MCF 10A (cell line): Measurements from ENCODE around the gene TH. TPM values are rescaled to one million over a fixed set of nuclear protein-coding genes. Genes with fewer than 3 reads are reported as not detected.

Source experiments
- BruUV-seq: library from RNA; stranded (reverse); fragments of 400-500 nt; replicated peaks from 2 replicates; lab custom pipeline; 2021; lab: Mats Ljungman, UMichigan
- CTCF ChIA-PET: fragments of 300-600 bp; sonication (Branson Sonifier 250); formaldehyde crosslinking; extraction: SDS; loops from one replicate; lab custom pipeline; 2021; ENCODE audit warnings: antibody characterized with exemption, inconsistent platforms; lab: Yijun Ruan, JAX
- POLR2A ChIA-PET: fragments of 300-600, 350-650 bp; sonication (Branson Sonifier 250); formaldehyde crosslinking; extraction: SDS; loops from one replicate; lab custom pipeline; 2020; ENCODE audit warnings: antibody characterized with exemption, inconsistent platforms; lab: Yijun Ruan, JAX
- DNase-seq: peaks from one replicate; pipeline ENCODE4 v3.0.0-alpha.2; 2018; ENCODE audit not compliant: unreplicated experiment
- H3K27ac Mint-ChIP-seq: one replicate; pipeline ENCODE4 v1.8.0; 2022; ENCODE audit warnings: mild to moderate bottlenecking, low read depth, mixed read lengths; ENCODE audit not compliant: unreplicated experiment
- H3K27me3 Mint-ChIP-seq: one replicate; pipeline ENCODE4 v1.8.0; 2022; ENCODE audit warnings: mixed read lengths; ENCODE audit not compliant: insufficient read depth, unreplicated experiment
- H3K36me3 Mint-ChIP-seq: one replicate; pipeline ENCODE4 v1.8.0; 2022; ENCODE audit warnings: mild to moderate bottlenecking, moderate library complexity, mixed read lengths; ENCODE audit not compliant: insufficient read depth, unreplicated experiment
- H3K4me1 Mint-ChIP-seq: one replicate; pipeline ENCODE4 v1.8.0; 2022; ENCODE audit warnings: mixed read lengths; ENCODE audit not compliant: insufficient read depth, unreplicated experiment
- H3K4me3 Mint-ChIP-seq: one replicate; pipeline ENCODE4 v1.8.0; 2022; ENCODE audit warnings: mild to moderate bottlenecking, moderate library complexity, mixed read lengths; ENCODE audit not compliant: unreplicated experiment
- H3K9me3 Mint-ChIP-seq: one replicate; pipeline ENCODE4 v1.8.0; 2022; ENCODE audit warnings: mixed read lengths; ENCODE audit not compliant: unreplicated experiment
- intact Hi-C: fragments of 100-400 bp; cut with micrococcal nuclease; formaldehyde crosslinking; loops from 2 replicates; pipeline ENCODE4 v1.14.1; 2022
- total RNA-seq: library from RNA; stranded (reverse); gene quantifications from 2 replicates; pipeline ENCODE4 v1.2.3, GENCODE V29; 2022
- TF ChIP-seq, protein P1 (sequence below): fragments of 200-600 bp; IDR thresholded peaks from one replicate; pipeline ENCODE4 v1.8.0; 2022; ENCODE audit warnings: antibody characterized with exemption, mild to moderate bottlenecking; ENCODE audit not compliant: unreplicated experiment

TH gene
- total RNA-seq, 1 experiment from 2014 or later, result 1.1 TPM

DNA sequence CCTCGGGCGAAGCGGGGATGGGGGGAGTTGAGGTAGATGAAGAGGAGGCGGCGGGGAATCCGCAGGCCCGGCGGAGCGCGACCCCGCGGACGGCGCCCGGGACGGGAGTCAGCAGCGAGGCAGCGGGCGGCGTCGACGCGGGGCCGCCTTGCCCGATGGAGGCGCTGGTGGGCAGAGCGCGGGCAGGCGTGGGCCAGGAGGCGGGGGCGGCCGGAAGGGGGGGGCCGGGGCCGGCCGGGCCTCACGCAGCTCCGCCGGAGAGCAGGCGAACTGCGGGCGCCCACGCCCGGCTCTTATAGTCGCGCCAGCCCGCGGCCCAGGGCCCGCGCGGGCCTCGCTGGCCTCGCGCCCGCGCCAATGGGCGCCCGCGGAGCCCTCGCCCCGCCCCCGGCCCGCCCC lies 32.5 kb downstream of the TH start, which contains the start of gene IGF2:
IGF2 (minus strand) TSS at position 267 of the 399 bp plus-strand sequence. CDS start 3,866 bp downstream, outside the sequence.
- intact Hi-C loops, result no loop called here
- POLR2A ChIA-PET, result no interaction called here
- Mint-ChIP-seq H3K4me1 (peaks cover 13% of the 10 kb centered on the region), H3K4me3 (peak within 1 kb of the TSS; percentile 57), H3K27ac (no peak within 1 kb of the TSS), H3K9me3 (no peaks in the 10 kb centered on the region), H3K36me3 (peaks cover 4% of the 10 kb centered on the region), H3K27me3 (peaks cover 65% of the 10 kb centered on the region)
- BruUV-seq, result no TSS peak
- DNase-seq, result no peak
- CTCF ChIA-PET, result no interaction called here
- TF ChIP-seq, protein P1, sequence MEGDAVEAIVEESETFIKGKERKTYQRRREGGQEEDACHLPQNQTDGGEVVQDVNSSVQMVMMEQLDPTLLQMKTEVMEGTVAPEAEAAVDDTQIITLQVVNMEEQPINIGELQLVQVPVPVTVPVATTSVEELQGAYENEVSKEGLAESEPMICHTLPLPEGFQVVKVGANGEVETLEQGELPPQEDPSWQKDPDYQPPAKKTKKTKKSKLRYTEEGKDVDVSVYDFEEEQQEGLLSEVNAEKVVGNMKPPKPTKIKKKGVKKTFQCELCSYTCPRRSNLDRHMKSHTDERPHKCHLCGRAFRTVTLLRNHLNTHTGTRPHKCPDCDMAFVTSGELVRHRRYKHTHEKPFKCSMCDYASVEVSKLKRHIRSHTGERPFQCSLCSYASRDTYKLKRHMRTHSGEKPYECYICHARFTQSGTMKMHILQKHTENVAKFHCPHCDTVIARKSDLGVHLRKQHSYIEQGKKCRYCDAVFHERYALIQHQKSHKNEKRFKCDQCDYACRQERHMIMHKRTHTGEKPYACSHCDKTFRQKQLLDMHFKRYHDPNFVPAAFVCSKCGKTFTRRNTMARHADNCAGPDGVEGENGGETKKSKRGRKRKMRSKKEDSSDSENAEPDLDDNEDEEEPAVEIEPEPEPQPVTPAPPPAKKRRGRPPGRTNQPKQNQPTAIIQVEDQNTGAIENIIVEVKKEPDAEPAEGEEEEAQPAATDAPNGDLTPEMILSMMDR, result no peak

DNA sequence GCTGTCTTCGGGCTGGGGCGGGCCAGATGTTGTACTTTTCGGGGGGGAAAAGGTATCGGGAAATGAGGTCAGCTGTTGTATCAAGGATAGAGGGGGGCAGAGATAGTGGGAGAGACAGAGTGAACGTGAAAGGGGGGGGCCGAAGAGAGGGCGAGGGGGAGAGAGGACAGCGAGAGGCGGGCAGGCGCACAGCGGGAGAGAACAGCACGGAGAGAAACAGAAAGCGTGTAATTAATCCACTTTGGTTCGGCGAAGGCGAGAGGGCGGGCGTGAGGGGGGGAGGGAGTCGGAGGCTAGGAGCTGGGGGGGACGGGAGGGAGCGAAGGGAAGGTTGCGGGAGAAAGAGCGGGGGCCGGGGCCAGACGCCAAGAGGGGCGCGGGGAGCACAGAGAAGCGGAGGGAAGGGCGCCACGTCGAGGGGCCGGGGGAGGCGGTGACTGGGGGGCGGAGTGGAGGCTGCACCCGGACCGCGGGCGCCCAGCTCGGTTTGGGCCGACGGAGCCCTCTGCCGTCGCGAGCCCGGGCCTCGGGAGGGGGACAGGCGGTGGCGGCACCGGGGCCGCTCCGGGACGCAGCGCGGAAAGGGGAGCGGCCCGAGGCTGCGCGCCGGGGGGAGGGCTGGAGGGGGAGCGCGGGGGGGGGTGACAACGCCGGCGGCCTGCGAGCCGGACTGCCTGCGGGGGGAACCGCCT lies 33.0 kb downstream of the TH start:
- H3K4me3 Mint-ChIP-seq, result peak overlapping the region; percentile 57
- H3K27me3 Mint-ChIP-seq, result peaks cover 70% of the 10 kb centered on the region
- peaks cover 4% of the 10 kb centered on the region for H3K36me3 Mint-ChIP-seq
- intact Hi-C loops, result no loop called here
- H3K27ac Mint-ChIP-seq, result no peak overlapping the region
- POLR2A ChIA-PET, result no interaction called here
- H3K4me1 Mint-ChIP-seq, result peaks cover 13% of the 10 kb centered on the region
- H3K9me3 Mint-ChIP-seq, result no peaks in the 10 kb centered on the region
- DNase-seq, result no peak
- CTCF ChIA-PET, result no interaction called here
- TF ChIP-seq, protein P1, result no peak
- no TSS peak for BruUV-seq

DNA sequence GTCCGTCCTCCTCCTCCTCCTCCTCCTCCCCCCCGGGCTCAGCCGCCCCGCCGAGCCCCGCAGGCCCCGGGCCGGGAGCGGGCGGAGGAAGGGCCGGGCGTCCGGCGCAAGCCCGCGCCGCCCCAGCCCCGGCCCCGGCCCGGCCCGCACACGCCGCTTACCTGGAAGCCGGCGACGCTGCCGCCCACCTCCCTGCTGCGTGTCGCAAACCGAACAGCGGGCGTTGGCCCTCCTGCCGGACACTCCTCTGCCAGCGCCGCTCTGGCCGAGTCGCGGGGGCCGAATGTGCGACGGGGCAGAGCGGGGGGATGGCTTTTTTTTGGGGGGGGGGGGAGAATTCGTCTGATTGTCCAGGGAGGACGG lies 33.6 kb downstream of the TH start:
- ChIA-PET POLR2A (no interaction called here), CTCF (no interaction called here)
- no peak overlapping the region for H3K27ac Mint-ChIP-seq
- H3K9me3 Mint-ChIP-seq, result no peaks in the 10 kb centered on the region
- peaks cover 4% of the 10 kb centered on the region for H3K36me3 Mint-ChIP-seq
- intact Hi-C loops, result no loop called here
- TF ChIP-seq, protein P1, result no peak
- peak overlapping the region; percentile 57 for H3K4me3 Mint-ChIP-seq
- DNase-seq, result no peak
- no TSS peak for BruUV-seq
- peaks cover 11% of the 10 kb centered on the region for H3K4me1 Mint-ChIP-seq
- H3K27me3 Mint-ChIP-seq, result peaks cover 70% of the 10 kb centered on the region

DNA sequence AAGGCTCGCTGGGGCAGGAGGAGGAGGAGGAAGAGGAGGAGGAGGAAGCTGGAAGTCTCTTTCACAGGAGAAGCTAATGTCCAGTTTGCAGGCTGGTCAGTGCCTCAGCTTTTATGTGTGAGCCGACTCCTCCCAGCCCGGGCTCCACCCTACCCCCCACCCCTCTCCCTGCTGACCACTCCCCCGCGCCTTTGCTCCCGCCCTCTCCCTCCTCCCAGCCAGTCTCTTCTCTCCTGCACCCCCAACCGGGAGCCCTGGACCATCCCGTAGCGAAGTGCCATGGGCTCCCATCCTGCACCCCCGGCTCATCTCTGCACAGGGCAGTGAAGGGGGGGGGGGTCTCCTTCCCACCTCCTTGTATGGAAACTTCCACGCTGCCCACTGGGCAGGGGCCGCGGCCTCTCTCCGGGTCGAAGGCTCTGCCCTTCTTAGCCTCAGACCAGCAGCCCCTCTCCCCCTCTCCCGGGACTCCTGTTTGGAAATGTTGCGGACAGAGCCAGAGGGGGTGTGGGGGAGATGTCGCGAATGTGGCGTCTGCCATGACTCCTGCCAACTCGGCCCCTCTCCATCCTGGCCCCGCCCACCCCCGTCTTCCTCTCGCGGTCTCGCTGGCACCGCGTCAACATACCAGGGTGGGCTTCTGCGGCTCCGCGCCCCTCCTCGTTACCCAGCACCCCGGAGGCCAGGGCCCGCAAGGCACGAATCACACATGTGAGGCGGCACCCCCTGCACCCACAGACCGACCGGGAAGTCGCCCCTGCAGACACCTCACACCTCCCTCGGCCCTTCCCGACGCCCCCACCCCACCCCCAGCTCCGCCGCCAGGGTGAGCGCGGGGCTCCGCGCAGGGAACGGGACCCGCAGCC lies 34.2 kb downstream of the TH start:
- intact Hi-C loops, result no loop called here
- POLR2A ChIA-PET, result no interaction called here
- H3K27me3 Mint-ChIP-seq, result peaks cover 70% of the 10 kb centered on the region

More for the DNA sequence above, 34.2 kb downstream of the TH start:
- no peak overlapping the region for H3K27ac Mint-ChIP-seq
- peak overlapping the region; percentile 29 for H3K4me3 Mint-ChIP-seq
- no TSS peak for BruUV-seq
- H3K9me3 Mint-ChIP-seq, result no peaks in the 10 kb centered on the region
- DNase-seq, result peak; percentile 19
- H3K36me3 Mint-ChIP-seq, result peaks cover 4% of the 10 kb centered on the region
- TF ChIP-seq, protein P1, result no peak
- CTCF ChIA-PET, result no interaction called here
- H3K4me1 Mint-ChIP-seq, result peaks cover 5% of the 10 kb centered on the region
